Heart right ventricle (tissue), 16 donors: ENCODE results near the gene VDR. TPM values are rescaled to one million over a fixed set of nuclear protein-coding genes. Genes with fewer than 3 reads are reported as not detected.

Experiments used
- ATAC-seq, 8 donors: fragments of 200-7000 bp; cut with Tn5 transposase; one replicate each; pipeline ENCODE4 v1.9.1; 2020; ENCODE audit warnings: mild to moderate bottlenecking in 8 of 8, moderate library complexity in 8 of 8, moderate number of reproducible peaks in 1 of 8
- DNase-seq, 2 donors: peaks; one replicate each; pipeline ENCODE4 v3.0.0-alpha.2; 2020
- H3K27ac ChIP-seq, 10 donors: fragments of 200-600 bp; sonication (generic) in 2 of 10; one replicate each; pipeline versions ENCODE4 v1.5.0 to v1.8.0; 2020 to 2022; ENCODE audit warnings: mild to moderate bottlenecking in 3 of 10
- H3K27me3 ChIP-seq, 7 donors: fragments of 200-600 bp; one replicate each; pipeline ENCODE4 v1.8.0; 2021 to 2022; ENCODE audit warnings: mild to moderate bottlenecking in 2 of 7
- H3K36me3 ChIP-seq, 9 donors: fragments of 200-600 bp; sonication (generic) in 1 of 9; one replicate each; pipeline versions ENCODE4 v1.5.0 to v1.8.0; 2020 to 2022; ENCODE audit warnings: mild to moderate bottlenecking in 2 of 9
- H3K4me1 ChIP-seq, 9 donors: fragments of 200-600 bp; sonication (generic) in 1 of 9; one replicate each; pipeline versions ENCODE4 v1.5.0 to v1.8.0; 2020 to 2022; ENCODE audit warnings: mild to moderate bottlenecking in 4 of 9
- H3K4me3 ChIP-seq, 10 donors: fragments of 200-600 bp; sonication (generic) in 2 of 10; one replicate each; pipeline versions ENCODE4 v1.5.0 to v1.8.0; 2020 to 2022; ENCODE audit warnings: mild to moderate bottlenecking in 7 of 10, moderate library complexity in 2 of 10
- H3K9me3 ChIP-seq, 11 donors: fragments of 200-600 bp in 10 of 11; sonication (generic) in 2 of 11; one replicate each; pipeline versions ENCODE4 v1.5.0 to v1.8.0; 2013 to 2022; ENCODE audit warnings: mild to moderate bottlenecking in 2 of 11, control low read depth in 1 of 11, moderate library complexity in 1 of 11
- CTCF ChIP-seq, 9 donors: fragments of 200-600 bp; sonication (generic) in 2 of 9; IDR thresholded peaks; one replicate each; pipeline versions ENCODE4 v1.5.0 to v1.8.0; 2021 to 2022; ENCODE audit warnings: antibody characterized with exemption in 9 of 9, mild to moderate bottlenecking in 5 of 9, moderate library complexity in 1 of 9
- WGBS, 2 donors: extraction: QIAGEN DNeasy Blood & Tissue Kit; methylation state at CpG; one replicate each; pipeline ENCODE4 v1.1.7; 2013; ENCODE audit warnings: inconsistent platforms in 1 of 2; 5-methylcytosine and 5-hydroxymethylcytosine counted together
- intact Hi-C, 10 donors: fragments of 100-400 bp; cut with DNase I; formaldehyde crosslinking; loops; one replicate each; pipeline versions ENCODE4 v1.11.1 to v1.14.2; 2022
- polyA plus RNA-seq, 2 donors: library from polyadenylated mRNA; stranded (reverse); fragments of 200-250 nt; gene quantifications; one replicate each; pipeline ENCODE4 v1.2.3, GENCODE V29; 2013
- total RNA-seq, 10 donors: library from RNA; stranded (reverse); fragmentation: NEBNext Ultra II Directional in 3 of 10; extraction: Animal tissue kit (Norgen Biotek cat#: 25700) in 3 of 10; gene quantifications; one replicate each; pipeline versions ENCODE4 v1.2.1 to v1.2.4, GENCODE V29; 2021 to 2023
- donor health status: Arrhythmogenic right ventricular cardiomyopathy.
- donor health status: ischemic (EF 13 %, LVEDD 7.1; RV severe dilation, severe dysfunction).
- donor health status: healthy with polysubstance abuse.
- donor health status: DM: no; HTN: yes; CAD: no.
- donor health status: DM: no; HTN: no; CAD: no.
- donor health status: ischemic (EF 25% LVEDD 6.9; RV normal size, moderate dysfunction).
- donor health status: ischemic (EF 25% LVEDD 5.7; RV mildly dilated, moderate dysfunction).
- donor health status: healthy.
- donor health status: DM: yes; HTN: yes; CAD: no.
- donor health status: Ischemic cardiomyopathy.
- donor health status: ischemic (EF 35%, LVEDD 5.7; RV mildly dilated, moderate dysfunction).
- donor health status: nonischemic (EF 11% LVEDD 7.7; RV severe dilation, severe dysfunction).
- donor health status: DM: yes; HTN: yes; CAD: no.
- donor health status: PGD.
- donor health status: ischemic (EF 29% LVEDD 5.4; RV normal size, mild dysfunction).
- donor health status: nonischemic (EF 23%, LVEDD 6.1; RV moderate dilation, normal function).

The VDR gene
- total and polyA plus RNA-seq, 12 donors = 0.08 to 3.0 (median 0.31) TPM

GRCh38 chr12:47804171-47804570, 100.6 kb downstream of the VDR start:
- DNase-seq = peak in 1 of 2 donors; percentile 58
- H3K4me3 ChIP-seq = no peak overlapping the region

GRCh38 chr12:47803191-47803875, 101.5 kb downstream of the VDR start:
- Histone ChIP-seq H3K36me3 (peaks cover 0 to 49% (median 4%) of the 10 kb centered on the region in 9 donors), H3K27ac (peak overlapping the region; percentile 33 to 99 (median 82)), H3K27me3 (no peaks in the 10 kb centered on the region), H3K4me3 (no peak overlapping the region), H3K4me1 (peaks cover 66 to 100% (median 100%) of the 10 kb centered on the region in 9 donors), H3K9me3 (no peaks in the 10 kb centered on the region)
- DNase-seq (no peak), ATAC-seq (no peak)
- intact Hi-C loops = loop anchor here in 2 of 10 donors (2.0 kb wide), 1 partner anchor 33 kb away; no protein-coding TSS in a partner anchor
- 59 to 71% methylated on average over 11 to 12 of the region's 12 CpGs for WGBS, 2 donors
- TF ChIP-seq CTCF (IDR thresholded peaks at IDR 0.05) = no peak

More at GRCh38 chr12:47804171-47804570, 100.6 kb downstream of the VDR start:
- Histone ChIP-seq H3K4me1 (peaks cover 72 to 100% (median 100%) of the 10 kb centered on the region in 9 donors), H3K27ac (peak overlapping the region in 9 of 10 donors; percentile 25 to 99 (median 88)), H3K27me3 (no peaks in the 10 kb centered on the region), H3K36me3 (peaks cover 0 to 41% (median 4%) of the 10 kb centered on the region in 9 donors), H3K9me3 (no peaks in the 10 kb centered on the region)
- ATAC-seq = peak in 2 of 8 donors; percentile 10 to 15
- no peak for TF ChIP-seq CTCF (IDR thresholded peaks at IDR 0.05)
- WGBS, 2 donors = 13 to 15% methylated on average over 8 of the region's 8 CpGs
- intact Hi-C loops = no loop called here

GRCh38 chr12:47802312-47802711, 102.5 kb downstream of the VDR start:
- Histone ChIP-seq H3K27ac (peak overlapping the region in 9 of 10 donors; percentile 33 to 99 (median 88)), H3K4me3 (peak overlapping the region in 3 of 10 donors; percentile 3 to 15 (median 10)), H3K27me3 (no peaks in the 10 kb centered on the region), H3K4me1 (peaks cover 57 to 95% (median 91%) of the 10 kb centered on the region in 9 donors), H3K9me3 (no peaks in the 10 kb centered on the region), H3K36me3 (peaks cover 0 to 58% (median 6%) of the 10 kb centered on the region in 9 donors)
- no peak for ATAC-seq
- TF ChIP-seq CTCF (IDR thresholded peaks at IDR 0.05) = peak in 7 of 9 donors; percentile 12 to 37 (median 19)
- WGBS, 2 donors = 25 to 26% methylated on average over 5 of the region's 5 CpGs
- DNase-seq = no peak
- intact Hi-C loops = loop anchor here in 3 of 10 donors (1.0 to 2.0 kb wide), 2 partner anchors 17 to 34 kb away; partner anchors contain the start of gene HDAC7 (in 1 of the 3)

- peaks cover 0 to 63% (median 11%) of the 10 kb centered on the region in 9 donors for H3K36me3 ChIP-seq
- H3K4me1 ChIP-seq = peaks cover 57 to 91% (median 86%) of the 10 kb centered on the region in 9 donors
- H3K27ac ChIP-seq = peak overlapping the region; percentile 23 to 99 (median 82)
- no peak for TF ChIP-seq CTCF (IDR thresholded peaks at IDR 0.05)
- no peaks in the 10 kb centered on the region for H3K27me3 ChIP-seq
- WGBS, 2 donors = 46 to 55% methylated on average over 9 of the region's 9 CpGs
- intact Hi-C loops = loop anchor here in 3 of 10 donors (1.0 to 2.0 kb wide), 2 partner anchors 17 to 35 kb away; partner anchors contain the start of gene HDAC7 (in 1 of the 3)
- H3K4me3 ChIP-seq = peak overlapping the region in 3 of 10 donors; percentile 3 to 15 (median 10)
- H3K9me3 ChIP-seq = no peaks in the 10 kb centered on the region
- no peak for ATAC-seq
- no peak for DNase-seq
These were observed 102.9 kb downstream of the VDR start for GRCh38 chr12:47801904-47802246.
